Spleen (tissue), 7 donors: ENCODE results near the gene ACLY.

Source experiments
- CTCF ChIP-seq, 11 experiments: fragments of 200-600 bp in 7 of 11; fragments of 450-650 bp in 4 of 11; sonication (generic) in 4 of 11; IDR thresholded peaks in 8 of 11; conservative IDR thresholded peaks in 3 of 11; 1 replicate in 7 of 11; 2 replicates in 4 of 11; pipeline versions ENCODE4 v1.4.0 to v1.8.0; 2016 to 2021; ENCODE audit warnings: antibody characterized with exemption in 11 of 11, inconsistent platforms in 4 of 11, mild to moderate bottlenecking in 1 of 11
- POLR2A ChIP-seq, 3 donors: fragments of 450-650 bp; IDR thresholded peaks; one replicate each; pipeline ENCODE4 v1.5.1; 2017; ENCODE audit warnings: antibody characterized with exemption in 3 of 3, mild to moderate bottlenecking in 1 of 3
- POLR2AphosphoS5 ChIP-seq, 3 donors: sonication (generic); formaldehyde crosslinking; IDR thresholded peaks; one replicate each; pipeline ENCODE4 v1.5.1; 2017; ENCODE audit warnings: antibody characterized with exemption in 3 of 3
- donor health status: DM: no; HTN: no; CAD: no; lungs with moderate emphysema.
- donor health status: DM: no; HTN: no; CAD: no.
- donor health status: DM: no; HTN: no; CAD: no.

DNA sequence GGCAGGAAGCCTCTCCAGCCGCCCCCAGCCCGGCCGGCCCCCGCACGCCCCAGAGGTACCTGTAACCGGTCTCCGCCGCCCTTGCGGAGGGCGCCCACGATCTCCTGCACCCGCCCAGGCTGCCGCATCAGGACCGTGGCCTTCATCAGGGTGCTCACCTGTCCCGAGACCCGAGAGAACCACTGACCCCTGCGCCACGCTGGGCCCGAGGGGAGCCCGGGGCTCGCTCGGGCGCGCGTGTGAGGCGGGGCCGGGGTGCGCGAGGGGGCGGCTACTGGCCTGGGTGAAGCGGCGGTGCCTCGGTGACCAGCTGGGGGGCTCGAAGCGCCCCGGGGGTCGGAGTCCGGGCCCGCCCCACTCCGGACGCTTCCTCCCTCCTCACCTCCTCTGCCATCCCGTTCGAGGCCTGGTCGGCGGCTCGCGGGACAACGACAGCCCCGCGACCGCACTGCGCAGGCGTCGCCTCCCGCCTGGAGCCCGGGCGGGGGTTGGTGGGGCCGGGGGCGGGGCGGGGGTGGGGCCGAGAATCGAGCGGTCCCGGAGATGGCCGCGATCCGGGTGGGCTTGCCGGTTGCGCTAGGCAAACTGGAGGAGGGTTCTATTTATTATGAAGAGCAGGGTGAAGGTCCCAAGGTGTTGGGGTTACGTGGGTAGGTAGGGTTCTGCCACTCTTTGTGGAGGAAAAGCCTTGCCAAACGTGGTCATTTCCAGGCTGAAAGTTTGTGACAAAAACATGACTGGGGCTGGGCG, 82.8 kb downstream of the ACLY start, which contains the start of gene NT5C3B:
- no peak for TF ChIP-seq CTCF (IDR thresholded peaks at IDR 0.05 in 8 of 11, conservative IDR thresholded peaks at IDR 0.05 in 3 of 11)
- TF ChIP-seq POLR2A (IDR thresholded peaks at IDR 0.05): no peak
- TF ChIP-seq POLR2AphosphoS5 (IDR thresholded peaks at IDR 0.05): peak; percentile 76 to 78 (median 78)
